IMR-90 (cell line): ENCODE measurements around the gene INPP5A.

ENCODE experiments used
- BHLHE40 ChIP-seq: fragments of 150-350 bp; IDR thresholded peaks from 2 replicates; pipeline ENCODE4 v1.6.1; 2016; ENCODE audit warnings: mild to moderate bottlenecking, low read depth, low read length
- CEBPB ChIP-seq: IDR thresholded peaks from 2 replicates; pipeline ENCODE4 v1.6.1; 2012; ENCODE audit warnings: low read depth, low read length, improper control_type of control experiment
- CHD1 ChIP-seq: IDR thresholded peaks from 2 replicates; pipeline ENCODE4 v1.6.1; 2012; ENCODE audit warnings: low read depth, low read length, improper control_type of control experiment
- FOS ChIP-seq: fragments of 150-350 bp; IDR thresholded peaks from 2 replicates; pipeline ENCODE4 v1.6.1; 2016; ENCODE audit warnings: low read depth, low read length
- MAFK ChIP-seq: IDR thresholded peaks from 2 replicates; pipeline ENCODE4 v1.6.1; 2012; ENCODE audit warnings: low read depth, low read length, improper control_type of control experiment
- MXI1 ChIP-seq: IDR thresholded peaks from 2 replicates; pipeline ENCODE4 v1.6.1; 2012; ENCODE audit warnings: low read depth, mild to moderate bottlenecking, low read length, moderate library complexity, borderline replicate concordance
- POLR2A ChIP-seq: IDR thresholded peaks from 2 replicates; pipeline ENCODE4 v1.6.1; 2012; ENCODE audit warnings: mild to moderate bottlenecking, low read depth, low read length
- RAD21 ChIP-seq: IDR thresholded peaks from 2 replicates; pipeline ENCODE4 v1.6.1; 2012; ENCODE audit warnings: low read length, improper control_type of control experiment
- RCOR1 ChIP-seq: IDR thresholded peaks from 2 replicates; pipeline ENCODE4 v1.6.1; 2012; ENCODE audit warnings: mild to moderate bottlenecking, low read length, improper control_type of control experiment; ENCODE audit not compliant: insufficient replicate concordance
- SMC3 ChIP-seq: fragments of 150-350 bp; IDR thresholded peaks from 2 replicates; pipeline ENCODE4 v1.6.1; 2016; ENCODE audit warnings: low read depth, mild to moderate bottlenecking, antibody characterized with exemption, low read length, moderate library complexity
- TF ChIP-seq, protein P1 (sequence below): conservative IDR thresholded peaks from 2 replicates; pipeline ENCODE4 v1.5.1; 2012; ENCODE audit warnings: mild to moderate bottlenecking, low read depth, low read length, improper control_type of control experiment
- TF ChIP-seq, protein P2 (sequence below): fragments of 150-350 bp; IDR thresholded peaks from 2 replicates; pipeline ENCODE4 v1.6.1; 2016; ENCODE audit warnings: low read depth, mild to moderate bottlenecking, low read length, moderate library complexity, borderline replicate concordance

DNA sequence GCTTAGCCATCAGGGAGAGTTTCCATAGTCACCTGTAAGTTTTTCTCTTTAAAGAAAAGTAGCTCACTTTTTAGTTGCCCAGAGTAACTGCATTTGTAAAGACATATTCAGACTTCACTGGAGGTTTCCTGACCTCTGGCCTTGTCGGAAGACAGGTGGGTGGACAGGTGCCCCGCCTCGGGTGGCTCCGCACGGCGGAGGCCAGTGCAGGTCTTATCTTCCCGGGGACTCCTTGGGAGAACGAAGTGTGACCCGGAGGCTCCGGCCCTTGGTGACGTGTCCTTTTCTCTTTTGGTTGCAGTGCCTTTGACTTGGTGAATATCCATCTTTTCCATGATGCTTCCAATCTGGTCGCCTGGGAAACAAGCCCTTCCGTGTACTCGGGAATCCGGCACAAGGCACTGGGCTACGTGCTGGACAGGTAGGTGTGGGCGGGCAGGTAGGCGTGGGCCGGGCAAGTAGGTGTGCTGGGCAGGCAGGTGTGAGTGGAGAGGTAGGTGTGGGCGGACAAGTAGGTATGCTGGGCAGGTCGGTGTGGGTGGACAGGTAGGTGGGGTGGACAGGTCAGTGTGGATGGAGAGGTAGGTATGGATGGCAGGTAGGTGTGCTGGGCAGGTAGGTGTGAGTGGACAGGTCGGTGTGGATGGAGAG, 172.6 kb downstream of the INPP5A start:
- TF ChIP-seq, protein P1, sequence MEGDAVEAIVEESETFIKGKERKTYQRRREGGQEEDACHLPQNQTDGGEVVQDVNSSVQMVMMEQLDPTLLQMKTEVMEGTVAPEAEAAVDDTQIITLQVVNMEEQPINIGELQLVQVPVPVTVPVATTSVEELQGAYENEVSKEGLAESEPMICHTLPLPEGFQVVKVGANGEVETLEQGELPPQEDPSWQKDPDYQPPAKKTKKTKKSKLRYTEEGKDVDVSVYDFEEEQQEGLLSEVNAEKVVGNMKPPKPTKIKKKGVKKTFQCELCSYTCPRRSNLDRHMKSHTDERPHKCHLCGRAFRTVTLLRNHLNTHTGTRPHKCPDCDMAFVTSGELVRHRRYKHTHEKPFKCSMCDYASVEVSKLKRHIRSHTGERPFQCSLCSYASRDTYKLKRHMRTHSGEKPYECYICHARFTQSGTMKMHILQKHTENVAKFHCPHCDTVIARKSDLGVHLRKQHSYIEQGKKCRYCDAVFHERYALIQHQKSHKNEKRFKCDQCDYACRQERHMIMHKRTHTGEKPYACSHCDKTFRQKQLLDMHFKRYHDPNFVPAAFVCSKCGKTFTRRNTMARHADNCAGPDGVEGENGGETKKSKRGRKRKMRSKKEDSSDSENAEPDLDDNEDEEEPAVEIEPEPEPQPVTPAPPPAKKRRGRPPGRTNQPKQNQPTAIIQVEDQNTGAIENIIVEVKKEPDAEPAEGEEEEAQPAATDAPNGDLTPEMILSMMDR, result no peak
- no peak for TF ChIP-seq POLR2A
- TF ChIP-seq MAFK, result no peak
- TF ChIP-seq CHD1, result no peak
- TF ChIP-seq MXI1, result no peak
- no peak for TF ChIP-seq RCOR1
- no peak for TF ChIP-seq SMC3
- TF ChIP-seq BHLHE40, result no peak
- TF ChIP-seq, protein P2, sequence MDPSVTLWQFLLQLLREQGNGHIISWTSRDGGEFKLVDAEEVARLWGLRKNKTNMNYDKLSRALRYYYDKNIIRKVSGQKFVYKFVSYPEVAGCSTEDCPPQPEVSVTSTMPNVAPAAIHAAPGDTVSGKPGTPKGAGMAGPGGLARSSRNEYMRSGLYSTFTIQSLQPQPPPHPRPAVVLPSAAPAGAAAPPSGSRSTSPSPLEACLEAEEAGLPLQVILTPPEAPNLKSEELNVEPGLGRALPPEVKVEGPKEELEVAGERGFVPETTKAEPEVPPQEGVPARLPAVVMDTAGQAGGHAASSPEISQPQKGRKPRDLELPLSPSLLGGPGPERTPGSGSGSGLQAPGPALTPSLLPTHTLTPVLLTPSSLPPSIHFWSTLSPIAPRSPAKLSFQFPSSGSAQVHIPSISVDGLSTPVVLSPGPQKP, result no peak
- no peak for TF ChIP-seq RAD21
- no peak for TF ChIP-seq CEBPB
- TF ChIP-seq FOS, result no peak
